Activated naive CD4-positive, alpha-beta T cell treated with anti-CD3 and anti-CD28 coated beads, Interleukin-2, amount 10 ng/mL, durations not matched to agents 7 days and 5 days (primary cell): Measurements from ENCODE around the gene ENKD1.

Experiments
- CTCF ChIA-PET: fragments of 350-600 bp; sonication (Branson Sonifier 250); formaldehyde crosslinking; loops from one replicate; lab custom pipeline; 2021; ENCODE audit warnings: antibody characterized with exemption; lab: Charles Lee
- DNase-seq: peaks from one replicate; pipeline ENCODE4 v3.0.0-alpha.2; 2020
- H3K27ac Mint-ChIP-seq: one replicate; pipeline ENCODE4 v1.8.0; 2021; ENCODE audit warnings: mild to moderate bottlenecking, moderate library complexity, mixed read lengths
- H3K27me3 Mint-ChIP-seq: one replicate; pipeline ENCODE4 v1.8.0; 2021; ENCODE audit warnings: mild to moderate bottlenecking, mixed read lengths
- H3K36me3 Mint-ChIP-seq: one replicate; pipeline ENCODE4 v1.8.0; 2021; ENCODE audit warnings: mixed read lengths
- H3K4me1 Mint-ChIP-seq: one replicate; pipeline ENCODE4 v1.8.0; 2021; ENCODE audit warnings: mixed read lengths
- H3K4me3 Mint-ChIP-seq: one replicate; pipeline ENCODE4 v1.8.0; 2021; ENCODE audit warnings: mild to moderate bottlenecking, moderate library complexity, mixed read lengths
- H3K9me3 Mint-ChIP-seq: one replicate; pipeline ENCODE4 v1.8.0; 2021; ENCODE audit warnings: mixed read lengths

The ENKD1 gene

DNA sequence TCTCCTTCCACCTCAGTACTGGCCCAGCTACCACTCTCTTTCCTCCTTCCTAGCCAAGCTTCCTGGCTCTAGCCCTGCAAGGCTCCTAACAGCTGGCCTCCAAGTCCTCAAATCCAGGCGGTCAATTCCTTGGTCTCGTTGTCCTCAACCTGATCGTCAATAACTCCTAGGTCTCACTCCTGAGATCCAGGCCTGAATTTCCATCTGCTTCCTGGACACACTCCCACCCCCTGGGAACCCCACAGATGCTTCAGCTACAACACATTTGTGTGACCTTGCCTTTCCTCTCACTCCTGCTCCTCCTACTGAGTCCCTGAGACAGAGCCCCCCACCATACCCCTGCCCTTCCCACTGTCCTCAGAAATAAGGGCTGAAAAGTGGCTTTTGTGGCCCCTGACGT, 2.3 kb downstream of the ENKD1 start:
- CTCF ChIA-PET: interaction anchor here (0.7 to 10.0 kb wide), 7 partner anchors 8 to 142 kb away, joined by 3 to 151 read pairs (median 11); partner anchors contain the start of genes CARMIL2 and CTCF
- Mint-ChIP-seq H3K27ac (no peak overlapping the region), H3K9me3 (no peaks in the 10 kb centered on the region), H3K4me3 (peak overlapping the region; percentile 8), H3K36me3 (peaks cover 10% of the 10 kb centered on the region), H3K27me3 (peaks cover 4% of the 10 kb centered on the region), H3K4me1 (peaks cover 41% of the 10 kb centered on the region)
- DNase-seq: no peak

DNA sequence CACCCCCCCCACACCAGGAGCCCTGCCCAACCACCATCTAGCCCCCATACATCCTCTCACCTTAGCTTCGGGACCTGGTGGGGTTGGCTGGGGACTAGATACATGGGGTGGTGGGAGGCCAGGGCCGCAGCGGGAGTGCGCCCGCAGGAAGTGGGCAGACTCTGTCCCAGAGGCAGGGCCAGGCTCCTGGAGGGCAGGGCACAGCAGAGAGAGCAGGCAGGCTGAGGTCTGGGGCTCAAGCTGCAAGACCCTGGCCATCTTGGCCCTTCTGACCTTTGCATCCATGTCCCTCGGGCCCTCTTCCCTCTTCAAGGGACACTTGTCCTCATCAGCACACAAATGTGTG, 2.7 kb downstream of the ENKD1 start:
- H3K4me1 Mint-ChIP-seq: peaks cover 42% of the 10 kb centered on the region
- no peak overlapping the region for H3K4me3 Mint-ChIP-seq
- H3K36me3 Mint-ChIP-seq: peaks cover 13% of the 10 kb centered on the region
- no peak for DNase-seq
- H3K9me3 Mint-ChIP-seq: no peaks in the 10 kb centered on the region
- no peak overlapping the region for H3K27ac Mint-ChIP-seq
- CTCF ChIA-PET: interaction anchor here (0.5 to 10.0 kb wide), 8 partner anchors 9 to 279 kb away, joined by 3 to 151 read pairs (median 8); partner anchors contain the start of genes CARMIL2 and CTCF
- peaks cover 4% of the 10 kb centered on the region for H3K27me3 Mint-ChIP-seq

DNA sequence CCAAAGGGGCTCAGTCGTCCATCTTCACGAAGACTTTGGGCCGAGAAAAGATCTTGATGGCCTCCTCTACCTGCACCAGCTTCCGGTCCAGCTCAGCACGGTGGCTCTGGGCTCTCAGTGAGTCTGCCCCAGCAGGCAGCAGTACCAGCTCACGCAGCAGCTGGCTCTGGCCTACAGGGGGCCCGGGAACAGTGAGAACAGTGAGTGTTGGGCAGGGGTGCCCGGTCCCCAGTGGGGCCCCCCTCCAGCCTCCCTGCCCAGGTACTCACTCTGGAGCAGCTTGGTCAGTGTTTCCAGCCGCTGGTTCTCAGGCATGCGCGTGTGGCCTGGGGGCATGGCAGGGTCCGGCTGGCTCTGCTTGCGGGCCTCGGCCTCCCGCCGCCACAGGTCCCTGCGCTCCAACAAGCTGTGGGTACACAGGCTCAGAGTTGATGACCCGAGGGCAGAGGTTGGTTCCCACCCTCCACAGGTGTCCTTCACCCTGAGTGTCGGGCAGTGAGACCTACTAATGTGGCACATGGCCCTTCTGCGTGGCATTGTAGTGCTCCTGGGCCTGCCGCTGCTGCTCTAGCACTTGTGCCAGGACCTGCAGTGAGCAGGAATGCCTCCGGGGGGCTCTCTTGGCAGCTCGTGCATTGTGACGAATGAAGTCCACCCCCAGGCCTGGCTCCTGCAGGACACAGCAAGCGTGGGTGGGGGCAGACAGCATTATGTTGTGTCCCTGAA, 3.2 kb downstream of the ENKD1 start:
- CTCF ChIA-PET: interaction anchor here (0.5 to 10.0 kb wide), 10 partner anchors 9 to 279 kb away, joined by 3 to 151 read pairs (median 4); partner anchors contain the start of genes CARMIL2 and CTCF
- Mint-ChIP-seq H3K36me3 (peaks cover 13% of the 10 kb centered on the region), H3K27ac (no peak overlapping the region), H3K4me3 (no peak overlapping the region), H3K4me1 (peaks cover 43% of the 10 kb centered on the region), H3K9me3 (no peaks in the 10 kb centered on the region), H3K27me3 (peaks cover 4% of the 10 kb centered on the region)
- peak; percentile 58 for DNase-seq

DNA sequence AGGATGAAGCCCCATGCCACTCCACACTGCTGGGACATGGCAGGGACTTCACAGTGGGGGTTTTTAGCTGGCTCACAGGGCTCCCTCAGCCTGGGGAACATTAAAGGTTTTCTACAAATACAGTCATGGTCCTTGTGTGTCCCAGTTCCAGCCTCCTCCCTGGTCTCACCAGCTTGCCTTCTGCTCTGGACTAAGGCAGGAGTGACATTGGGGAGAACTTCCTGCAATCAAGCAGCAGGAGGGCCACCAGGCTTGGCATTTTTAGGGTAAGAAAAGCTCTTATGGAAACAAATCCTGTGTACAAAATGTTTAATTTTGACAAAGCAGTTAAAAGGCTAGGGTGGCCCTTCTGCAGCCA, 3.9 kb downstream of the ENKD1 start:
- Mint-ChIP-seq H3K27ac (no peak overlapping the region), H3K4me1 (peaks cover 43% of the 10 kb centered on the region), H3K36me3 (peaks cover 17% of the 10 kb centered on the region), H3K9me3 (no peaks in the 10 kb centered on the region), H3K27me3 (peaks cover 4% of the 10 kb centered on the region), H3K4me3 (peak overlapping the region; percentile 23)
- CTCF ChIA-PET: interaction anchor here (1.1 to 10.0 kb wide), 8 partner anchors 10 to 280 kb away, joined by 3 to 151 read pairs (median 8); partner anchors contain the start of genes CARMIL2 and CTCF
- DNase-seq: no peak

DNA sequence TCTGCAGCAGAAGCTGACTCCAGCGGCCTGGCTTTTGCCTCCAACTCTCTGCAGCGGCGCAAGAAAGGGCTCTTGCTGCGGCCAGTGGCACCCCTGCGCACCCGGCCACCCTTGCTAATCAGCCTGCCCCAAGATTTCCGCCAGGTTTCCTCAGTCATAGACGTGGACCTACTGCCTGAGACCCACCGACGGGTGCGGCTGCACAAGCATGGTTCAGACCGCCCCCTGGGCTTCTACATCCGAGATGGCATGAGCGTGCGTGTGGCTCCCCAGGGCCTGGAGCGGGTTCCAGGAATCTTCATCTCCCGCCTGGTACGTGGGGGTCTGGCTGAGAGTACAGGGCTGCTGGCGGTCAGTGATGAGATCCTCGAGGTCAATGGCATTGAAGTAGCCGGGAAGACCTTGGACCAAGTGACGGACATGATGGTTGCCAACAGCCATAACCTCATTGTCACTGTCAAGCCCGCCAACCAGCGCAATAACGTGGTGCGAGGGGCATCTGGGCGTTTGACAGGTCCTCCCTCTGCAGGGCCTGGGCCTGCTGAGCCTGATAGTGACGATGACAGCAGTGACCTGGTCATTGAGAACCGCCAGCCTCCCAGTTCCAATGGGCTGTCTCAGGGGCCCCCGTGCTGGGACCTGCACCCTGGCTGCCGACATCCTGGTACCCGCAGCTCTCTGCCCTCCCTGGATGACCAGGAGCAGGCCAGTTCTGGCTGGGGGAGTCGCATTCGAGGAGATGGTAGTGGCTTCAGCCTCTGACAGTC, 4.5 kb downstream of the ENKD1 start:
- Mint-ChIP-seq H3K36me3 (peaks cover 19% of the 10 kb centered on the region), H3K4me3 (peak overlapping the region; percentile 95), H3K4me1 (peaks cover 38% of the 10 kb centered on the region), H3K27me3 (peaks cover 4% of the 10 kb centered on the region), H3K9me3 (no peaks in the 10 kb centered on the region), H3K27ac (no peak overlapping the region)
- CTCF ChIA-PET: interaction anchor here (1.4 to 10.0 kb wide), 7 partner anchors 10 to 141 kb away, joined by 3 to 151 read pairs (median 15); partner anchors contain the start of genes CARMIL2 and CTCF
- no peak for DNase-seq

DNA sequence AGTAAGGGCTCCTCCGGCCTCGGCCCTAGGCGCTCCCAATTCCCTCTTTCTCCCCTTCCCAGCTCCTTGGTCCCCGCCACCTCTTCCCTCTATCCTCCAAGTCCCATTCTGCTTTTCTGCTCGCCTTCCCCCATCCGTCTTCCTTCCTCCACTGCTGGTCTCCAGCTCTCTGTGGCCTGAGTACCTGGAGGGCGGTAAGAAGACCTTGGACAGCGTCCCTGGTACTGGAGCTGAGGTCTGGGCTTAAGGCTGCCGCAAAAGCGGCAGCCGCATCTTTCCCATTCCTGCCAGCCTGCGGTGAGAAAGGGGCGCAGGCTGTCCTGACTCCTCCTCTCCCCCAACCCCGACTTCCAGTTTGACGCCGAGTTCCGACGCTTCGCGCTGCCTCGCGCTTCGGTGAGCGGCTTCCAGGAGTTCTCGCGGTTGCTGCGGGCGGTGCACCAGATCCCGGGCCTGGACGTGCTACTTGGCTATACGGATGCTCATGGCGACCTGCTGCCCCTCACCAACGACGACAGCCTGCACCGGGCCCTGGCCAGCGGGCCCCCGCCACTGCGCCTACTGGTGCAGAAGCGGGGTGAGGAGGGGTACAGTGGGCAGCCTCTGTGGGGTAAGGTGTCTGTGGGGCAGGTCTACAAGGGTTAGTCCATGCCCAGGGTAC, 5.3 kb downstream of the ENKD1 start:
- CTCF ChIA-PET: interaction anchor here (0.6 to 4.9 kb wide), 4 partner anchors 17 to 141 kb away, joined by 4 to 33 read pairs (median 24); partner anchors contain the start of gene CARMIL2
- peak overlapping the region; percentile 86 for H3K27ac Mint-ChIP-seq
- peak; percentile 51 for DNase-seq

DNA sequence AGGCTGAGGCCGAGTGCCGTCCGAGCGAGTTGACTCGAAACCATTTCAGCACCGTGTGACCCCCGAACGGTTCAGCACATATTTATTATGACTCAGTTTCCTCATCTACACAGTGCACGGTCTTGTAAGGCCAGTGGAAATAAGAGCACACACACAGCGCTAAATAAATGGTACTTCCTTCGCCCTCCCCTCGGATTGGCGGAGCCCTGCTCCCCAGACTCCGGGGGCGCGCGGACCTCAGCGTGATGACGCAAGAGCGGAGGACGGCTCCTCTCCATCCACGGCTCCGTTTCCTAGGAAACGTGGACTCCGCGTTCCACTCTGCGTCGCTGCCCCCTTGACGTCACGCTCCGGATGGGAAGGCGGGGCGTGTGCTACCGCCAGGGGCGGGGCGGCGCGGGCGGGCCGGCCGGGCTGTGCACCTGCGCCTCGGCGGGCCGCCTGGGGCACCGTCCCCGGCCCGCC, 6.0 kb downstream of the ENKD1 start, which contains the start of gene PARD6A:
TSS of gene PARD6A (plus strand) at position 397 of the 465 bp plus-strand sequence. CDS start 79 bp downstream, outside the sequence.
- peak; percentile 98 for DNase-seq
- Mint-ChIP-seq H3K4me1 (peaks cover 34% of the 10 kb centered on the region), H3K27me3 (no peaks in the 10 kb centered on the region), H3K27ac (peak within 1 kb of the TSS; percentile 97), H3K9me3 (no peaks in the 10 kb centered on the region), H3K36me3 (peaks cover 22% of the 10 kb centered on the region), H3K4me3 (peak within 1 kb of the TSS; percentile 95)
- CTCF ChIA-PET: interaction anchor here (1.1 to 4.9 kb wide), 4 partner anchors 16 to 140 kb away, joined by 3 to 33 read pairs (median 24); partner anchors contain the start of gene CARMIL2

More for the DNA sequence above, 5.3 kb downstream of the ENKD1 start:
- no peaks in the 10 kb centered on the region for H3K9me3 Mint-ChIP-seq
- peak overlapping the region; percentile 95 for H3K4me3 Mint-ChIP-seq
- peaks cover 19% of the 10 kb centered on the region for H3K36me3 Mint-ChIP-seq
- H3K27me3 Mint-ChIP-seq: no peaks in the 10 kb centered on the region
- peaks cover 36% of the 10 kb centered on the region for H3K4me1 Mint-ChIP-seq

DNA sequence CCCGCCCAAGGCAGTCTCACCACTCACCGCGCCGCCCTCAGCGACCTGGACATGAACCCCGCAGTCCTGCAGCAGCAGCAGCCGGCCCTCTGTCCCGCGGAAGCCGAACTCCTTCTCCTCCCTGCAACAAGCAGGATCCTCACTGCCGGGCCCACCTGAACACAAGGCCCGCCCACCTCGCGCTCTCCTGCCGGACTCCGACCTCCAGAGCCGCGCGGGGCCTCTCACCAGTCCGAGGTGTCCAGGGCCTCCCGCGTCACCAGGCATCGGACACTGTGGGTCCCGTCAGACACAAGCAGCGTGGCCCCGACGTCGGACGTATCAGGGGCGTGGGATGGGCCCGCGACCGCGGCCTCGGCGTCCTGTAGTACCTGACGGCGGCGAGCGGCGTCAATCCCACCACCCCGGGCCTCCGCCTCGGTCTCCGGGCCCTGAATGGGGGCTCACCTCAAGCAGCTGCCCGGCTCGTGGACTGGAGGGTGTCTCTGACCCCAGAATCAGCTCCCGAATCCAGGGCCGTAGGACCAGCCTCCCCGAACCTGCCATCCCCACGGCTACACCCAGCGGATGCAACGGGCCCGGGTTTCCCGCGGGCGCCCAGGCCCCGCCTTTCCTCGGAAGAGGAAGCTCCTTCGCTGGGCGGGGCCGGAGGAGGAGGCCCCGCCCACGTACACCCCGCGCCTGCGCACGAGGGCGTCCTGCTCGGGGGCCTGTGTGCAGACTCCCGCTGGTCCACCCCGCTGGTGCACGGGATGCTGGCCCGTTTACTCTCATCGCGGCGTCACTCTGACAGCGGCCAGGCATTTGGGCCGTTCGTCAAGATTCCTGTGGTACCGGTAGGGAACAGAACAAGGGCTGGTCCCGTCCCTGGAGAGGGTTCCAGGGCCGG, 6.6 kb downstream of the ENKD1 start, which contains the start of gene ACD:
TSS of gene ACD (minus strand) at position 586 of the 889 bp plus-strand sequence. CDS start at position 546, 40 bp downstream.
- Mint-ChIP-seq H3K4me1 (peaks cover 33% of the 10 kb centered on the region), H3K27ac (peak within 1 kb of the TSS; percentile 97), H3K36me3 (peaks cover 24% of the 10 kb centered on the region), H3K9me3 (no peaks in the 10 kb centered on the region), H3K27me3 (no peaks in the 10 kb centered on the region), H3K4me3 (peak within 1 kb of the TSS; percentile 95)
- CTCF ChIA-PET: interaction anchor here (1.1 to 4.9 kb wide), 4 partner anchors 16 to 139 kb away, joined by 3 to 33 read pairs (median 24); partner anchors contain the start of gene CARMIL2
- peak; percentile 93 for DNase-seq

DNA sequence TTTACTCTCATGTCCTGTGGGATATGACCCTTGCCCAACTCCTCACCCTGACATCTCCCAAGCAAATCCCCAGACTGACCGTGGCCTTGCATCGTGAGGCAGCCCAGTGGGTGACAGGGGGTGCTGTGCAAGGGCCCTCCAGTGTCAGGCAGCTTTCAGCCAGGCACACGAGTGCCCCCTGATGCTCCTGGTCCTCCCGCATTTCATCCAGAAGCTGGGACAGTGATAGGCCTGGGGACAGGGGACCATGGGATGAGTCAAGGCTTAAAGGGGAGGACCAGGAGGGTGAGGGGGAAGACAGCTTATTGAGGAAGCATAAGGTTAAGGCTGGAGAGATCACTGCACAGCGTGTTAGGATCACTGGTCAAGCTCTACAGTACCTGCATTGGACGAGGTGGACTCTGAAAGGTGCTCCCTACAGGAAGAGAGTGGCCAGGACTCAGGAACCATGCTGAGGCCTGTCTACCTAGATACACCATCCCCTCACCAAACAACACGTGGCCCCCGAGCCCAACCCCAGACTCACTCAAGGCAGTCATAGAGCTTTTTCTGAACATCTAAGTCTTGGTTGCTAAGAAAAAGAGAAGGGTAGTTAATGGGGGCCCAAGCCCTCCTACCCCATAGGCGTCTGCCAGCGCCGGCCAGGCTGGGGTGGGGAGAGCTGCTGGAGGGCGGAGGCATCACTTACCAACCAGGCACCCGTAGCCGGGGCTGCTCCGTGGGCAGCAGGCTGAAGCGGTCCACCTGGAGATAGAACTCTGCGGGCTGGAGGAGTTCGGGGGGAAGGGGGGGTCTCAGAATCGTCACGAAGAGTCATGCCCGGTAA, 7.5 kb downstream of the ENKD1 start:
- Mint-ChIP-seq H3K4me3 (peak overlapping the region; percentile 95), H3K27me3 (no peaks in the 10 kb centered on the region), H3K27ac (peak overlapping the region; percentile 97), H3K36me3 (peaks cover 23% of the 10 kb centered on the region), H3K9me3 (no peaks in the 10 kb centered on the region), H3K4me1 (peaks cover 33% of the 10 kb centered on the region)
- CTCF ChIA-PET: interaction anchor here (0.5 to 4.9 kb wide), 6 partner anchors 15 to 138 kb away, joined by 3 to 33 read pairs (median 14); partner anchors contain the start of genes CARMIL2 and CTCF
- no peak for DNase-seq

DNA sequence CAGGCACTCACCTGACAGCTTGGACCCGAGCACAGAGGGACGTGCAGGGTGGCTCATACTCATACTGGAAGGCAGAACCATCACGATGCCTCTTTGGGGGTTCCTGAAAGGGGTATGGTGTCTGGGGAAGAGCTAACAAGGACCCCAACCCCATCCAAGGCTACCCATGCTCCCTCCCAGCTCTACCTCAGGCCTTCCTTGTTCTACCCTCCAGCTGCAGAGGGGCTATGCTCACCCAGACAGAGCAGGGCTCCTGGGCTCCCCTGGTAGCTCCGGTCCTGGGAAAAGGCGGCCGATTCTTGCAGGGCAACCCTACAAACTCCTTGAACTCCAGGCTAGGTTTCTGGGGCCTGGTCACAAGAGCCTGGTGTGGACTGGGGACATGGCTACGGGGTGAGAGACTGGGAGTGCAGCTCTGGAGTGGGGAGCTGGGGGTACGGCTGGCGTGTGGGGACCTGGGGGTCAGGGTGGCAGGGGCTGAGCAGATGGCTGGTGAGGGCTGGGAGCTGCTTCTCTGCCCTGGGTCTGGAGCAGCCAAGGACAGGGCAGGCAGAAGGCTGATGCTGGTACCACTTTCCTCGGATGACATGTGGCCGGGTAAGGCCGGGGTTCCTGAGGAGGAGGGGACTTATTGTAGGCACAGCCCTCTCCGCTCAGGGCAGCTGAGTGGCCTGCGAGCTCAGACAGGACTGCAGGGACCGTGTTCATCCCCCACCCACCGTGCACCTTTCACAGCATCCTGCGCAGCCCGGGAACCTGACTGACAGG, 8.6 kb downstream of the ENKD1 start:
- Mint-ChIP-seq H3K4me1 (peaks cover 32% of the 10 kb centered on the region), H3K36me3 (peaks cover 23% of the 10 kb centered on the region), H3K9me3 (no peaks in the 10 kb centered on the region), H3K4me3 (peak overlapping the region; percentile 95), H3K27ac (no peak overlapping the region), H3K27me3 (no peaks in the 10 kb centered on the region)
- CTCF ChIA-PET: interaction anchor here (1.1 to 4.9 kb wide), 4 partner anchors 14 to 137 kb away, joined by 3 to 33 read pairs (median 24); partner anchors contain the start of genes CARMIL2 and CTCF
- no peak for DNase-seq

DNA sequence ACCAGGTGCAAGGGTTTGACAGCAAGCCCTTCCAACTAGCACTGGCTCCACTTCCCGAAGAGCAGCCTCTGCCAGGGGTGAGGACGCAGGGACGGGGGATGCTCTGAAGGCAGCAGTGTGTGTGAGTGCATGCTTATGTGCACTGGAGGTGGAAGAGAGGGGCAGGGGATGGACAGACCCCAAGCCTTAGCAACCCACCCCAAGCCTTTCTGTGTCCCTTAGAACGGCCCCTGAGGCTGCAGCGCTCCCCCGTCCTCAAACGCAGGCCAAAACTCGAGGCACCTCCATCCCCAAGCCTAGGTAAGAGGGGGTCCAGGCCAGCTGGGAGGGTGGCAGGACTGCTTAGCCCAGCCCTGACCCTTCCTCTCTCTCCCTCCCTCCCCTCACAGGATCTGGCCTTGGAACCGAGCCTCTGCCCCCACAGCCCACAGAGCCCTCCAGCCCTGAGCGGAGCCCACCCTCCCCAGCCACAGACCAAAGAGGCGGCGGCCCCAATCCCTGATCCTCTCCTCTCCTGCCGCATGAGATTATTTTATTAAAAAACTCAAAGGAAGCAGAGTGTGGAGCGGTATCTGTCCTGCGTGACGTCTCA, 9.4 kb downstream of the ENKD1 start:
- no peak for DNase-seq
- Mint-ChIP-seq H3K27me3 (no peaks in the 10 kb centered on the region), H3K27ac (no peak overlapping the region), H3K4me3 (no peak overlapping the region), H3K9me3 (no peaks in the 10 kb centered on the region), H3K4me1 (peaks cover 31% of the 10 kb centered on the region), H3K36me3 (peaks cover 24% of the 10 kb centered on the region)
- CTCF ChIA-PET: interaction anchor here (1.1 to 4.9 kb wide), 5 partner anchors 13 to 137 kb away, joined by 3 to 33 read pairs (median 22); partner anchors contain the start of genes CARMIL2 and CTCF
